HepG2 (cell line): ENCODE data around the gene GDF7. TPM values are rescaled to one million over a fixed set of nuclear protein-coding genes. Genes with fewer than 3 reads are reported as not detected.

Source experiments
- ATAC-seq: fragments of 200-7000 bp; cut with Tn5 transposase; 3 replicates; pipeline ENCODE4 v1.9.1; 2020; ENCODE audit warnings: mild to moderate bottlenecking, moderate library complexity
- BruUV-seq: library from RNA; stranded (reverse); fragments of 400-500 nt; replicated peaks from 2 replicates; lab custom pipeline; 2021; lab: Mats Ljungman, UMichigan
- CTCF ChIA-PET: fragments of 300-600 bp; formaldehyde crosslinking; extraction: SDS; loops from one replicate; lab custom pipeline; 2021; ENCODE audit warnings: low total read pairs, inconsistent platforms, low intra/inter-chr PET ratio; lab: Yijun Ruan, JAX
- POLR2A ChIA-PET: fragments of 350-600 bp; sonication (Branson Sonifier 250); formaldehyde crosslinking; loops from one replicate; lab custom pipeline; 2020; ENCODE audit warnings: antibody characterized with exemption, inconsistent platforms; lab: Yijun Ruan, JAX
- DNase-seq: peaks from one replicate; pipeline ENCODE4 v3.0.0-alpha.2; 2015; ENCODE audit warnings: low spot score
- FAIRE-seq: peaks from 3 replicates; lab custom pipeline; 2011; peaks lifted over from hg19 to GRCh38; lab: Jason Lieb, UNC
- H2AFZ ChIP-seq: one replicate; pipeline ENCODE4 v1.6.1; 2011; ENCODE audit warnings: low read length, inconsistent platforms
- H3K27ac ChIP-seq: fragments of 300-600 bp; 3 replicates; pipeline ENCODE4 v1.8.0; 2011; ENCODE audit warnings: mixed run types, mild to moderate bottlenecking, mixed read lengths, low read length, inconsistent platforms; ENCODE audit not compliant: insufficient read depth; ENCODE audit errors: extremely low read length
- H3K27me3 ChIP-seq, 2 experiments: fragments of 200-600 bp in 1 of 2; 2 replicates in 1 of 2; 3 replicates in 1 of 2; pipeline versions ENCODE4 v1.6.0 to v1.8.0; 2011; ENCODE audit warnings: low read length in 2 of 2, mild to moderate bottlenecking in 2 of 2, moderate library complexity in 2 of 2, inconsistent platforms in 1 of 2; ENCODE audit not compliant: insufficient read depth in 2 of 2, control insufficient read depth in 1 of 2
- H3K36me3 ChIP-seq, 2 experiments: fragments of 200-600 bp in 1 of 2; replicated peaks in 1 of 2; 2 replicates in 1 of 2; 3 replicates in 1 of 2; pipeline versions ENCODE4 v1.5.1 to v1.8.0; 2011; ENCODE audit warnings: low read length in 2 of 2, inconsistent platforms in 1 of 2; ENCODE audit not compliant: insufficient read depth in 2 of 2, control insufficient read depth in 1 of 2
- H3K4me1 ChIP-seq: 2 replicates; pipeline ENCODE4 v1.5.1; 2012; ENCODE audit warnings: low read length, inconsistent platforms; ENCODE audit not compliant: insufficient read depth
- H3K4me2 ChIP-seq: 2 replicates; pipeline ENCODE4 v1.6.0; 2011; ENCODE audit warnings: low read depth, low read length, inconsistent platforms
- H3K4me3 ChIP-seq, 3 experiments: fragments of 200-600 bp in 1 of 3; sonication (generic), shearing (Covaris generic) in 1 of 3; replicated peaks in 1 of 3; 2 replicates each; pipeline ENCODE4 v1.5.1; 2011 to 2016; ENCODE audit warnings: low read length in 3 of 3, inconsistent platforms in 2 of 3, low read depth in 2 of 3, mild to moderate bottlenecking in 2 of 3, control low read depth in 1 of 3, mixed read lengths in 1 of 3; ENCODE audit not compliant: insufficient read depth in 1 of 3
- H3K79me2 ChIP-seq: one replicate; pipeline ENCODE4 v1.6.1; 2011; ENCODE audit warnings: low read length, inconsistent platforms; ENCODE audit not compliant: insufficient read depth
- H3K9ac ChIP-seq: 2 replicates; pipeline ENCODE4 v1.6.0; 2011; ENCODE audit warnings: mild to moderate bottlenecking, low read depth, low read length, inconsistent platforms; ENCODE audit not compliant: insufficient read depth
- H3K9me3 ChIP-seq: 2 replicates; pipeline ENCODE4 v1.5.1; 2012; ENCODE audit warnings: mild to moderate bottlenecking, low read length
- H4K20me1 ChIP-seq: 2 replicates; pipeline ENCODE4 v1.6.0; 2011; ENCODE audit warnings: inconsistent platforms, mild to moderate bottlenecking, low read length, moderate library complexity; ENCODE audit not compliant: insufficient read depth
- ADNP ChIP-seq: sonication (generic); formaldehyde crosslinking; IDR thresholded peaks from 2 replicates; pipeline ENCODE4 v1.4.0; 2020; ENCODE audit warnings: missing genetic modification reagents
- WGBS: methylation state at CpG from one replicate; pipeline ENCODE4 v1.1.6; 2017; ENCODE audit warnings: low lambda C conversion rate; 5-methylcytosine and 5-hydroxymethylcytosine counted together
- in situ Hi-C: cut with HindIII; loops from 2 replicates; pipeline ENCODE4 v1.10.0; 2017; ENCODE audit warnings: low pct_unique_long_range_greater_than_20kb; ENCODE audit not compliant: extremely low pct_ligation_motif_present
- intact Hi-C: fragments of 100-400 bp; cut with micrococcal nuclease; formaldehyde crosslinking; loops from one replicate; pipeline ENCODE4 v1.10.0; 2022; ENCODE audit not compliant: unreplicated experiment
- polyA plus RNA-seq, 8 experiments: library from polyadenylated mRNA; depleted of rRNA in 3 of 8; stranded (reverse) in 7 of 8; unstranded in 1 of 8; fragments of >200 nt; fragmentation: Illumina TruSeq in 4 of 8; extraction: Trizol in 4 of 8; gene quantifications; 2 replicates each; pipeline versions ENCODE4 v1.2.1 to v1.2.3, GENCODE V29; 2011 to 2016; ENCODE audit warnings: low read depth in 4 of 8, missing spikeins in 1 of 8, mixed read lengths in 1 of 8; ENCODE audit not compliant: insufficient read depth in 1 of 8
- total RNA-seq, 5 experiments: library from RNA; depleted of rRNA; stranded (reverse); fragments of >200 nt; fragmentation: Illumina TruSeq; extraction: Trizol; gene quantifications; 2 replicates each; pipeline ENCODE4 v1.2.3, GENCODE V29; 2016; ENCODE audit warnings: low read depth in 1 of 5
- TF ChIP-seq, protein P1 (sequence below): sonication (generic); formaldehyde crosslinking; IDR thresholded peaks from 2 replicates; pipeline ENCODE4 v1.5.1; 2020; ENCODE audit warnings: mild to moderate bottlenecking, missing genetic modification reagents, moderate library complexity
- TF ChIP-seq, protein P2 (sequence below): IDR thresholded peaks from 2 replicates; pipeline ENCODE4 v1.6.1; 2012; ENCODE audit warnings: inconsistent platforms

The GDF7 gene
- total and polyA plus RNA-seq, 2 of the 13 experiments (the other 11 are each of a cell fraction or from before 2014, with no cell fraction given): 1.6 to 15.0 TPM

DNA sequence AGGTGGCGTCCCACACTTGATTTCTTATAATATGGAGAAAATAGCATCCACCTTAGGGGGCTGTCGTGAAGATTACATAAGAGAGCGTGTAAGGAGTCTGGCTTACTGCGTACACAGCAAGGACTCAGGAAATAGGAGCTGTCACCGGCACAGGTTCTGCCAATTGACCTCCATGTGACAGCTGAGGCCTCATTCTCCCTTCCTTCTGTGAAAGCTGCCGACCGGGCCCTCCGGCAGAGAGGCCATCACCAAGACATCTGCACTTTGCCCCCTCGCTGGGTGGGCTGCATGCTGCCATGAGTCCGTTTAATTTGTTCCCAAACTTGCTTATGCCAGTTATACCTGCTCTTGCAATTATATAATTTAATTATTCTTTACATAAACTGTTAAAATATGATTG is 43.7 kb upstream of the GDF7 start:
- 77% methylated on average over 10 of the region's 10 CpGs for WGBS
- CTCF ChIA-PET: no interaction called here

More for the DNA sequence above, 43.7 kb upstream of the GDF7 start:
- Histone ChIP-seq H4K20me1 (no peaks in the 10 kb centered on the region), H3K4me2 (no peak overlapping the region), H3K36me3 (peaks cover 11 to 12% of the 10 kb centered on the region in 2 experiments; a peak in 4 of 5 replicates), H3K9me3 (no peaks in the 10 kb centered on the region), H3K79me2 (no peaks in the 10 kb centered on the region), H3K27ac (peak overlapping the region; percentile 10), H2AFZ (no peak overlapping the region), H3K4me1 (peaks cover 23% of the 10 kb centered on the region), H3K27me3 (no peaks in the 10 kb centered on the region), H3K9ac (peak overlapping the region; percentile 18; the same call in 1 of the 2 replicates), H3K4me3 (no peak overlapping the region)
- POLR2A ChIA-PET: no interaction called here
- no TSS peak for BruUV-seq
- intact Hi-C loops: no loop called here
- no peak for FAIRE-seq
- no peak for ATAC-seq
- TF ChIP-seq, protein P1, sequence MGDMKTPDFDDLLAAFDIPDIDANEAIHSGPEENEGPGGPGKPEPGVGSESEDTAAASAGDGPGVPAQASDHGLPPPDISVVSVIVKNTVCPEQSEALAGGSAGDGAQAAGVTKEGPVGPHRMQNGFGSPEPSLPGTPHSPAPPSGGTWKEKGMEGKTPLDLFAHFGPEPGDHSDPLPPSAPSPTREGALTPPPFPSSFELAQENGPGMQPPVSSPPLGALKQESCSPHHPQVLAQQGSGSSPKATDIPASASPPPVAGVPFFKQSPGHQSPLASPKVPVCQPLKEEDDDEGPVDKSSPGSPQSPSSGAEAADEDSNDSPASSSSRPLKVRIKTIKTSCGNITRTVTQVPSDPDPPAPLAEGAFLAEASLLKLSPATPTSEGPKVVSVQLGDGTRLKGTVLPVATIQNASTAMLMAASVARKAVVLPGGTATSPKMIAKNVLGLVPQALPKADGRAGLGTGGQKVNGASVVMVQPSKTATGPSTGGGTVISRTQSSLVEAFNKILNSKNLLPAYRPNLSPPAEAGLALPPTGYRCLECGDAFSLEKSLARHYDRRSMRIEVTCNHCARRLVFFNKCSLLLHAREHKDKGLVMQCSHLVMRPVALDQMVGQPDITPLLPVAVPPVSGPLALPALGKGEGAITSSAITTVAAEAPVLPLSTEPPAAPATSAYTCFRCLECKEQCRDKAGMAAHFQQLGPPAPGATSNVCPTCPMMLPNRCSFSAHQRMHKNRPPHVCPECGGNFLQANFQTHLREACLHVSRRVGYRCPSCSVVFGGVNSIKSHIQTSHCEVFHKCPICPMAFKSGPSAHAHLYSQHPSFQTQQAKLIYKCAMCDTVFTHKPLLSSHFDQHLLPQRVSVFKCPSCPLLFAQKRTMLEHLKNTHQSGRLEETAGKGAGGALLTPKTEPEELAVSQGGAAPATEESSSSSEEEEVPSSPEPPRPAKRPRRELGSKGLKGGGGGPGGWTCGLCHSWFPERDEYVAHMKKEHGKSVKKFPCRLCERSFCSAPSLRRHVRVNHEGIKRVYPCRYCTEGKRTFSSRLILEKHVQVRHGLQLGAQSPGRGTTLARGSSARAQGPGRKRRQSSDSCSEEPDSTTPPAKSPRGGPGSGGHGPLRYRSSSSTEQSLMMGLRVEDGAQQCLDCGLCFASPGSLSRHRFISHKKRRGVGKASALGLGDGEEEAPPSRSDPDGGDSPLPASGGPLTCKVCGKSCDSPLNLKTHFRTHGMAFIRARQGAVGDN (CRISPR knock-in tag): peak; percentile 14; the same call in 1 of the 2 replicates
- TF ChIP-seq, protein P2, sequence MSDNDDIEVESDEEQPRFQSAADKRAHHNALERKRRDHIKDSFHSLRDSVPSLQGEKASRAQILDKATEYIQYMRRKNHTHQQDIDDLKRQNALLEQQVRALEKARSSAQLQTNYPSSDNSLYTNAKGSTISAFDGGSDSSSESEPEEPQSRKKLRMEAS: peak; percentile 43
- TF ChIP-seq ADNP (CRISPR knock-in tag): no peak
- no peak for DNase-seq
- in situ Hi-C loops: no loop called here
